Stimulated activated naive CD4-positive, alpha-beta T cell (primary cell): ENCODE results near the gene CCDC182.

Source experiments
- DNase-seq, 6 experiments: peaks; one replicate each; lab custom pipeline; 2025; lab: John Stamatoyannopoulos, UW

The CCDC182 gene

GRCh38 chr17:57745242-57745641 lies at the start of gene CCDC182:
CCDC182 (minus strand) TSS chr17:57745299; CDS start chr17:57745272, 27 bp downstream.
- no peak for DNase-seq

GRCh38 chr17:57794841-57795240 lies 49.7 kb upstream of the CCDC182 start:
- peak in 1 of 6 experiments; percentile 40 for DNase-seq

- DNase-seq = no peak
These were observed 43.6 kb upstream of the CCDC182 start for GRCh38 chr17:57788725-57789124.

- no peak for DNase-seq
These were observed 39.9 kb upstream of the CCDC182 start for GRCh38 chr17:57785022-57785421.

GRCh38 chr17:57784226-57784895 lies 39.3 kb upstream of the CCDC182 start:
- DNase-seq = no peak

GRCh38 chr17:57783338-57783742 lies 38.2 kb upstream of the CCDC182 start:
- peak; percentile 50 to 79 (median 63) for DNase-seq

GRCh38 chr17:57782647-57783337 lies 37.7 kb upstream of the CCDC182 start:
- DNase-seq = no peak

- DNase-seq = no peak
These were observed 37.0 kb upstream of the CCDC182 start for GRCh38 chr17:57782062-57782490.

- DNase-seq = no peak
These were observed 36.4 kb upstream of the CCDC182 start for GRCh38 chr17:57781386-57782061.

GRCh38 chr17:57779706-57780105 lies 34.6 kb upstream of the CCDC182 start:
- no peak for DNase-seq

GRCh38 chr17:57778306-57778705 lies 33.2 kb upstream of the CCDC182 start:
- no peak for DNase-seq

- DNase-seq = no peak
These were observed 31.3 kb upstream of the CCDC182 start for GRCh38 chr17:57776366-57776765.

GRCh38 chr17:57774872-57775271 lies 29.8 kb upstream of the CCDC182 start:
- no peak for DNase-seq

GRCh38 chr17:57773557-57773956 lies 28.5 kb upstream of the CCDC182 start:
- DNase-seq = no peak

- no peak for DNase-seq
These were observed 27.7 kb upstream of the CCDC182 start for GRCh38 chr17:57772774-57773173.

GRCh38 chr17:57767561-57767960 lies 22.5 kb upstream of the CCDC182 start:
- DNase-seq = no peak

GRCh38 chr17:57766318-57766943 lies 21.3 kb upstream of the CCDC182 start:
- no peak for DNase-seq

- no peak for DNase-seq
These were observed 17.6 kb upstream of the CCDC182 start for GRCh38 chr17:57762452-57763395.

- DNase-seq = no peak
These were observed 16.8 kb upstream of the CCDC182 start for GRCh38 chr17:57761887-57762286.

GRCh38 chr17:57760046-57760445 lies 14.9 kb upstream of the CCDC182 start:
- DNase-seq = no peak

GRCh38 chr17:57758654-57759053 lies 13.6 kb upstream of the CCDC182 start:
- no peak for DNase-seq
